Muscle layer of duodenum (tissue), 2 donors: Measurements from ENCODE around the gene IL11.
"Not testable (repeated sequence)": the region's sequence is repeated elsewhere in the genome, so short reads cannot be mapped to it uniquely, and the experiment has no call there.

Source experiments
- H3K27ac ChIP-seq: one replicate; pipeline ENCODE4 v1.7.0; 2013; ENCODE audit warnings: mild to moderate bottlenecking, low read length
- H3K27me3 ChIP-seq: one replicate; pipeline ENCODE4 v1.7.0; 2013; ENCODE audit warnings: low read depth, mild to moderate bottlenecking, control low read depth, low read length
- H3K36me3 ChIP-seq, 2 donors: one replicate each; pipeline ENCODE4 v1.7.0; 2013; ENCODE audit warnings: low read length in 2 of 2, control low read depth in 1 of 2, mild to moderate bottlenecking in 1 of 2; ENCODE audit not compliant: insufficient read depth in 2 of 2, control insufficient read depth in 1 of 2
- H3K4me1 ChIP-seq, 2 donors: one replicate each; pipeline ENCODE4 v1.7.0; 2013; ENCODE audit warnings: low read length in 2 of 2, mild to moderate bottlenecking in 2 of 2, control low read depth in 1 of 2, moderate library complexity in 1 of 2; ENCODE audit not compliant: insufficient read depth in 2 of 2, control insufficient read depth in 1 of 2
- H3K4me3 ChIP-seq, 2 donors: one replicate each; pipeline ENCODE4 v1.7.0; 2013; ENCODE audit warnings: low read length in 2 of 2, low read depth in 1 of 2, mild to moderate bottlenecking in 1 of 2
- H3K9me3 ChIP-seq, 2 donors: one replicate each; pipeline ENCODE4 v1.7.0; 2013; ENCODE audit warnings: low read length in 2 of 2, control low read depth in 1 of 2, mild to moderate bottlenecking in 1 of 2; ENCODE audit not compliant: control insufficient read depth in 1 of 2
- donor health status: healthy.

Gene IL11

GRCh38 chr19:55336101-55336500, 34.2 kb downstream of the IL11 start:
- Histone ChIP-seq H3K27me3 (no peaks in the 10 kb centered on the region), H3K36me3 (peaks cover 0 to 2% of the 10 kb centered on the region in 2 donors), H3K4me1 (peaks cover 3 to 16% of the 10 kb centered on the region in 2 donors), H3K27ac (no peak overlapping the region), H3K9me3 (no peaks in the 10 kb centered on the region), H3K4me3 (no peak overlapping the region)

- no peak overlapping the region for H3K27ac ChIP-seq
- no peaks in the 10 kb centered on the region for H3K27me3 ChIP-seq
- H3K36me3 ChIP-seq = peaks cover 0 to under 1% of the 10 kb centered on the region in 2 donors
- H3K4me1 ChIP-seq = peaks cover 3 to 6% of the 10 kb centered on the region in 2 donors
- no peak overlapping the region for H3K4me3 ChIP-seq
- H3K9me3 ChIP-seq = no peaks in the 10 kb centered on the region
These were observed 36.4 kb downstream of the IL11 start for GRCh38 chr19:55333870-55334269.

GRCh38 chr19:55329791-55330190, 40.5 kb downstream of the IL11 start:
- not testable (repeated sequence) for H3K27ac ChIP-seq, H3K36me3 ChIP-seq, H3K9me3 ChIP-seq, H3K4me3 ChIP-seq, H3K27me3 ChIP-seq, H3K4me1 ChIP-seq

- H3K4me1 ChIP-seq, H3K4me3 ChIP-seq, H3K27me3 ChIP-seq, H3K9me3 ChIP-seq, H3K36me3 ChIP-seq, H3K27ac ChIP-seq: not testable (repeated sequence)
These were observed 41.4 kb downstream of the IL11 start for GRCh38 chr19:55328774-55329318.

DNA sequence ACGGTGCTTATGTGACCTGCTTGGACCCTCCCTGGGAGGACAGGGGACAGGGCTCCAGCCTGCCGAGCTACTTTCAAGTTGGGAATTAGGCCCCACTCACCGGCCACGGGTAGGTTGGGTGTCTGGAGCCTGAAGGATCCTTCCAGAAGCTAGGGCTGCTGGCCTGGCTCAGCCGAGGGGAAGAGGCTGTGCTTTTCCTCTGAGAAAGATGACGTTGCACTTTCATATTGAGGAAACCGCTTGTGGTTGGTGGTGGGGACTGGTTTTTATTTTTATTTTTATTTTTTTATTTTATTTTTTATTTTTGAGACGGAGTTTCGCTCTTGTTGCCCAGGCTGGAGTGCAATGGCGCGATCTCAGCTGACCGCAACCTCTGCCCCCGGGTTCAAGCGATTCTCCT, 45.1 kb downstream of the IL11 start, which contains the start of gene TMEM150B:
TMEM150B (minus strand) TSS at position 170 of the 400 bp plus-strand sequence. CDS start 4,305 bp downstream, outside the sequence.
- H3K27me3 ChIP-seq = no peaks in the 10 kb centered on the region
- H3K4me1 ChIP-seq = no peaks in the 10 kb centered on the region
- no peaks in the 10 kb centered on the region for H3K36me3 ChIP-seq
- no peaks in the 10 kb centered on the region for H3K9me3 ChIP-seq
- H3K27ac ChIP-seq = peak within 1 kb of the TSS; percentile 58
- H3K4me3 ChIP-seq = peak within 1 kb of the TSS in 1 of 2 donors; percentile 37

DNA sequence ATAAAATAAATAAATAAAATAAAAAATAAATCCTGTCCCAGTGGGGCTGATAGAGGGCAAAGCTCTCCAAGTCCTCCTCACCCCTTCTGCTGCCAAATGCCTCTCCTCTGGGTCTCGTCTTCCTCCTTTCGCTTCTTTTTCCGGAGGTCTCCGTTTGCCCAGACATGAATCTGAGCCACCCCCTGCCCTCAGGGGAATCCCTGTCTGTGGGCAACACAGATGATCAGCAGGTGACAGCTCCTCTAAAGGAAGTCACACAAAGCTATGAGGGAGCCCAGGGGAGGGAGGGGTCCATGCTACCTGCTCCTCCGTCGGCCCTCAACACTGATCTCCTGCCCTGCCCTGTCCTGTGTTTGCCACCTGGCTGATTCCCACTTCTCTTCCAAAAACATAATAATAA, 45.6 kb downstream of the IL11 start:
- no peaks in the 10 kb centered on the region for H3K9me3 ChIP-seq
- H3K4me1 ChIP-seq = no peaks in the 10 kb centered on the region
- H3K4me3 ChIP-seq = peak overlapping the region in 1 of 2 donors; percentile 37
- peaks cover 3% of the 10 kb centered on the region for H3K27me3 ChIP-seq
- H3K36me3 ChIP-seq = no peaks in the 10 kb centered on the region
- peak overlapping the region; percentile 58 for H3K27ac ChIP-seq

DNA sequence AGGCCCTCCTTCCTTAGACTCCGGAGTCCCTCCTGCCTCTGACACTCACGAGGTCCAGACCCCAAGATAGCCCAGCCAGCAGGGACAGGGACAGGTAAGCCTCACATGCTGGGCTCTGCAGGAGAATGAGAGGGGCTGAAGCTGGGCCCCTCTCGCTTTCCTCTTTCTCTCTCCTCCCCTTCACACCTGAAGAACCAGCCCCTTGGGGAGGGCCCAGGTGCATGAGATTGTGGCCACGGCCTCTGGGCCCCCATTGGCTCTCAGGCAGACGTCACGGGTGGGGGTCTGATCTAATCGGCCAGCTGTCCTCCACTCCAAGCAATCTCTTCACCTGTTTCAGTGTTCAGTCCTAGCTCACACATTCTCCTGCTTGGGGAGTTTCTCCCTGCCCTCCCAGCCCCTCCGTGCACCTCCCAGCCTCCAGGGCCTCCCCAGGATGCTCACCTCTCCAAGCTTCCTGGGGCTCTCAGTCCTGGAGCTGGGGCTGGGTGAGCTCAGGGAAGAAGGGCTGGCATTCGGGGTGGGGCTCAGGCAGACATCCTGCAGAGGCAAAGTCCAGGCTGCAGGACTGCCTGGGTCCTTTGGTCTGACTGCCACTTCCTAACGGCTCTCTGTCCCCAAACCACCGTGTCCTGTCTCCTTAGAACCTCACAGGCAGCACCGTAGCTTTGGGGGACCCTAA, 47.9 kb downstream of the IL11 start:
- Histone ChIP-seq H3K36me3 (no peaks in the 10 kb centered on the region), H3K4me3 (peak overlapping the region in 1 of 2 donors; percentile 37), H3K9me3 (no peaks in the 10 kb centered on the region), H3K4me1 (no peaks in the 10 kb centered on the region), H3K27me3 (peaks cover 3% of the 10 kb centered on the region), H3K27ac (peak overlapping the region; percentile 67)

DNA sequence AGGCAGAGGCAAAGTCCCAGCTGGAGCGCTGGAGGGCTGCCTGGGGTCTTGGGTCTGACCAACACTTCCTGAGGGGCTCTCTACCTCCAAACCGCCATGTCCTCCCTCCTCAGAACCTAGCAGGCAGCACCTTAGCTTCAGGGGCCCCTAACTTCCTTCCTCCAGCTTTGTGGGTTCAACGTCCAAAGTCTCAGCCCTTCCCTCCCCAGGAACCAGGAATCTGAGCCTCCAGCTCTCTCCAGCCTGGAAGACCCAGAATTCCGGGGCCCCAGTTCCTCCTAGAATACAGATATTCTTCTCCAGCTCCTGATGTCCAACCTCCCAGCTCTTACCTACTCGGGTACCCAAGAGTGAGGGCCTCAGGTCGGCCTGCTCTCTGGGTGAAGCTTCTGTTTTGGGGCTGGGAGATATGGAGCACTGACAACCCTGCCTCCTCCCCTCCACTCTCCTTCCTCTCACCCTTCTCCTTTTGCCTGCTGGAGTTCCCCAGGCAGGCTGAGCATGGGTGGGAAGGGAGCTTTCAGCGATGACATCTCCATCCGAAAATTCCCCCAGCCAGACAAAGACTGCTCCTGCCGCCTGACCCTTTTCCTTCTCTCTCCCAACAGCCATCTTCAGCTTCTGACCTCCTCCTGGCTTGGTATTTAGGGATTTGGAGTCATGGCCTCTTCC, 48.7 kb downstream of the IL11 start:
- H3K36me3 ChIP-seq = no peaks in the 10 kb centered on the region
- H3K4me1 ChIP-seq = no peaks in the 10 kb centered on the region
- peak overlapping the region; percentile 67 for H3K27ac ChIP-seq
- no peaks in the 10 kb centered on the region for H3K9me3 ChIP-seq
- H3K27me3 ChIP-seq = peaks cover 3% of the 10 kb centered on the region
- H3K4me3 ChIP-seq = peak overlapping the region in 1 of 2 donors; percentile 37

DNA sequence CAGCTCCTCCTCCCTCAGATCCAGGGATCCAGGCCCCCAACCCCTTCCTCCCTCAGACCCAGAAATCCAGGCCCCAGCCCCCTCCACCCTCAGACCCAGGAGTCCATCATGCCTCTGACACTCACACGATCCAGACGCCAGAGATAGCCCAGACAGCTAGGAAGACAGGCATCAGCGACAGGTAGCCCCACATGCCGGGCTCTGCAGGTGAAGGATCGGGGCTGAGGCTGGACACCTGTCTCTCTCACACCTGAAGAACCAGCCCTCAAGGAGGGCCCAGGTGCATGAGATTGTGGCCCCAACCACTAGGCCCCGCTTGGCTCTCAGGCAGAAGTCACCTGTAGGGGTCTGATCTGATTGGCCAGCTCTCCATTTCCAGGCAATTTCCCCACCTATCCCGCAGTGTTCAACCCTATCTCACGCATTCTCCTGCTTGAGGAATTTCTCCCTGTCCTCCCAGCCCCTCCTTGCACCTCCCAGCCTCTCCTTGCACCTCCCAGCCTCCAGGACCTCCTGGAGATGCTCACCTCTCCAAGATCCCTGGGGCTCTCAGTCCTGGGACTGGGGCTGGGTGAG, 49.3 kb downstream of the IL11 start:
- Histone ChIP-seq H3K27ac (peak overlapping the region; percentile 67), H3K27me3 (peaks cover 3% of the 10 kb centered on the region), H3K4me3 (peak overlapping the region in 1 of 2 donors; percentile 37), H3K36me3 (no peaks in the 10 kb centered on the region), H3K4me1 (no peaks in the 10 kb centered on the region), H3K9me3 (no peaks in the 10 kb centered on the region)

GRCh38 chr19:55319785-55320184, 50.5 kb downstream of the IL11 start:
- H3K36me3 ChIP-seq = no peaks in the 10 kb centered on the region
- peak overlapping the region in 1 of 2 donors; percentile 11 for H3K4me3 ChIP-seq
- no peak overlapping the region for H3K27ac ChIP-seq
- H3K9me3 ChIP-seq = no peaks in the 10 kb centered on the region
- no peaks in the 10 kb centered on the region for H3K4me1 ChIP-seq
- H3K27me3 ChIP-seq = peaks cover 3% of the 10 kb centered on the region

- no peak overlapping the region for H3K4me3 ChIP-seq
- no peaks in the 10 kb centered on the region for H3K9me3 ChIP-seq
- no peaks in the 10 kb centered on the region for H3K4me1 ChIP-seq
- H3K27me3 ChIP-seq = peaks cover 3% of the 10 kb centered on the region
- no peaks in the 10 kb centered on the region for H3K36me3 ChIP-seq
- no peak overlapping the region for H3K27ac ChIP-seq
These were observed 53.6 kb downstream of the IL11 start for GRCh38 chr19:55316646-55317045.
